ENCODE measurements around the gene RPTOR.

The RPTOR gene

DNA sequence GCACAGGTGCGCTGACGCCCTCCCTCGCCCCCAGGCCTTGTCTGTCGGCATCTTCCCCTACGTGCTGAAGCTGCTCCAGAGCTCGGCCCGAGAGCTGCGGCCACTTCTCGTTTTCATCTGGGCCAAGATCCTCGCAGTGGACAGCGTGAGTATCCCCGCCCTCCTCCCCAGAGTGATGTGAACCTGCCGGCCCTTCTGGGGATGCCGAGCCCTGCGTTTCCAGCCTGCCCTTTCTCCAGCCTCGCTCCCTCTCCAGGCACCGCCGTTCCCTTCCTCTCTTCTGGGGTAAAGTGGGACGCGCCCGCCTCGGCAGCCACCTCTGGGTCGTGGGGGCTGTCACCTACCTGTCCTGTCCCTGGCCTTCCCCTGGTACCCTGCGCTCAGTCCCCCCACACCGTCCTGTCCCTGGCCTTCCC lies 313.1 kb downstream of the RPTOR start:
- DNase-seq = no peak

DNA sequence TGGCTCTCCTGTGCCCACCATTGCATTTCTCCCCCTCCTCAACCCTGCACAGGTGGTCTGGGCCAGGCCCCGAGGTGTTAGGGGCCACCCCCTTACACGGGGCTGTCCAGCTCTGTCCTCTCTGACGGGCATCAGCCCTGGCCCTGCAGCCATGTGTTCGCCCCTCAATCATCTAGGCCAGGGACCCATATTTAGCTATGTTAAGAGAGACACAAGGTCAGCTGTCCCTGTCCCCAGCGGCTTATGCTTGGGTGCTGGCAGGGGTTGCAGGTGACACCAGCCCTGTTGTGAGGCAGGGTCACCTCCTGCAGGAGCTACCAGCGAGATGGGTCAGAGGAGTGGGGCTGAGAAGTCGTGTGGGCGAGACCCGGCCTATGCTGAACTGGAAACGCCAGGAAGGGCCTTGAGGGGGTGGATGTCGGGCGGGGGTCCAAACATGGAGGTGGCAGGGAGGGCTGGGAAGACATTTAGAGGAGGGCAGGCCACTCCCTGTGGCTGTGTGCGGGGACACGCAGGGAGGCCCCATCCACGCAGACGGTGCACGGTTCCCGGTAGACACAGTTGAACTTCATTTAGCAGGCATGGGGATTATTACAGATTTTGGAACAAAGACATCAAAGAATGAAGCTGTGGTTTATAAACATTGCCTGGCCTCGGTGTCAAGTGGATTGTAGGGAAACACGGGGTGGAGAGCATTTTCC lies 313.8 kb downstream of the RPTOR start:
- DNase-seq = no peak

- DNase-seq = peak; percentile 77
Measured at GRCh38 chr17:80859002-80859941, 314.6 kb downstream of the RPTOR start.

- no peak for DNase-seq
Measured at GRCh38 chr17:80860101-80860671, 315.5 kb downstream of the RPTOR start.

DNA sequence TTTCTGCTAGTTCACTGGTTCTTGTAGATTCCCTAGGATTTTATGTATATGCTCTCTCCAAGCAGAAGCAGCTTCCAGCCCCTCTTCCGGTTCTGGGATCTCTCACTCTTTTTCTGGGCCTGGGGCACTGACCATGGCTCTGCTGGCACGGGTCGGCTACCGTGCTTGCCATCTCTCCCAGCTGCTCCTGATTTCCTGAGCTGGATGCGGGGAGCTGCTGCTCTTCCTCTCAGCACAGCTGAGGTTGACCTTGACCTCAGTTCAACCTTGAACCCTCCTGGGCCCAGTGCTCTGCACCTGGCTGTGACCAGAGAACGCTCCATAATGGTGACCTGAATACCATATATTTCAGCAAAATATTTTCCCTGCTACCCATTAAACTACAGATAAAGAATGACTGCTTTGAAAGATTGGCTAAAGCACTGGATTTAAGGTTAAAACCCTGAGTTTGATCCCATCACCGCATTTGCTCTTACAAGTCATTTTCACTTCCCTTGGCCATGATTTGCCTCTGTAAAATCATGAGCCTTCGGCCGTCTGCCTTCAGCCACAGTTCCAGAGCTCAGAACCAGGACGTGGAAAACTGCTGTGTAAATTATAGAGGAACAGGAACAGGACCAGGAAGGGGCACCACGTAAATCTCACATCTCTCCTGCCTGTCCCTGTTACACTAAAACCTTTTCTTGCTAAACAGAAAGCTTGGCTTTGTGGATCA lies 316.2 kb downstream of the RPTOR start:
- DNase-seq = no peak

DNA sequence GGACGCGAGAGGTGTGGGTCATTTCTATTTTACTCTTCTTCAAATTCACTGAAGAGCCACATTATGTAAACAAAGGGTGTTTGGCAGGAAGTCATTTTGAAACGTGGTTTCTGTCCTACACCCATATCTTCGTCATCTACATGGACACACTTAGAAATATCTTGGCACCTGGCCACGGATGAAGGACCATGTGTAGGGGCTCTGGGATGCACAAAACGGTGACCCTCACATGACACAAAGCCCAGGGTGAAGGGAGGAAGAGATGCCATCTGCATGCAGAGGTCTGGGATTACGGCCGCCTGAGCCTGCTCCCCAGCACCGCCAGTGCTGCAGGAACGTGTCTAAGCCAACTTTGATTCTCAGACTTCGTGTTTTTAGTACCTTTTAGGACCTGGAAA lies 316.8 kb downstream of the RPTOR start:
- no peak for DNase-seq

GRCh38 chr17:80861892-80862291 lies 317.3 kb downstream of the RPTOR start:
- no peak for DNase-seq

GRCh38 chr17:80862481-80862961 lies 317.9 kb downstream of the RPTOR start:
- DNase-seq = no peak

DNA sequence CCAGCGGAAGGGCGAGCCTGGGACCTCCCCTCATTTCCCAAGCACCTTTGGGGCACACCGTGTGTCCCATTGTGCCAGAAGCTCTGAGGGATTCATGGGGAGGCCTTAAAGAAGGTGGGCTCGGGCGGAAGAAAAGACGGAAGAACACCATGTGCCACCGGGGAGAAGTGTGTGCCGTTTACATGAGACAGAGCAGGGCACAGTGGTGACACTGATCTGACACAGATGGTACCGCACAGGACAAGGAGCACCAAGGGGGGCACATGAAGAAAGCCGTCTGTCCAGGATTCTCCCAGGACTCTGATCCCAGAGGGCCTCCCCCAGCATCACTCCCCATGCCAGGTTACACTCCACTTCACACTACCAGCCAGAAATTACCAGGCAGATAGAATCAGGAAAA lies 318.3 kb downstream of the RPTOR start:
- DNase-seq = no peak

DNA sequence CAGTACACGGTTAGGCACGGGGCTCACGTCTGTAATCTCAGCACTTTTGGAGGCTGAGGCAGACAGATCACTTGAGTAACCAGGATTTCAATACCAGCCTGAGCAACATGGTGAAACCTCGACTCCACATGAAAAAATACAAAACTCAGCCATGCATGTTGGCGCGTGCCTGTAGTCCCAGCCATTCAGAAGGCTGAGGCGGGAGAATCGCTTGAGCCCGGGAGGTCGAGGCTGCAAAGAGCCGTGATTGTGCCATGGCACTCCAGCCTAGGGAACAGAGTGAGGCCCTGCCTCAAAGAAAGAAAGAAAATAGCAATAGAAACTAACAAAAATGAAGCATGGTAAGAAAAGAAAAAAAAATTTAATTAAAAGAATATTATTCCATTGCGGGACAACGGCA lies 319.0 kb downstream of the RPTOR start:
- no peak for DNase-seq

- no peak for DNase-seq
Measured at GRCh38 chr17:80864751-80865150, 320.1 kb downstream of the RPTOR start.

DNA sequence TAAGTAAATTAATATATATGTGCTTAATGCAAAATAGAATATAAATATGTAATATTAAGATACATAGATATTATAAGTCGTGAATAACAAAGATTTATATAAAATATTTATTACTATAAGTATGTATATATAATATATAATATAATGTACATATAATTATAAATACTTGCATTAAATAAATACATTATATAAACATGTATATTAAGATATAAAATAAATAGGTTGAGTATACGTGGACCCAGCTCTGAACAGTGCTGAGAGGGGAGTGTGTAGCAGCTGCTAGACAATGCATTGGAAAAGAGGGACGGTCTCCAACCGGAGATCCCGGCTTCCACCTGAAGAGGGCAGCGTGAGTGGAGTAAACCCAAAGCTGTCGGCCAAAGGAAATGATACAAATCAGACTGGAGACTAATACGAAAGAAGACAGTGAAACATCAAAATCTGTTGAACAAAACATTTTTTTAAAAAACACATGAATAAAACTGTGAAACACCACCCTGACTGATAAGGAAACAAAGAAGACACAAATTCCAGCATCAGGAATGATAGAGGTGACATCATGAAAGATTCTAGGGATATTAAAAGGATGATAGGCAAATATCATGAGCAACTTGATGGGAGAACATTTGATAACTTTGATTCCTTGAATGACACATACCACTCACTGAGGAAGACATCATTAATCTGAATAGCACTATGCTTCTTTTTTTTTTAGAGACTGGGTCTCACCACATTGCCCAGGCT lies 321.6 kb downstream of the RPTOR start:
- DNase-seq = peak; percentile 42

- no peak for DNase-seq
Measured at GRCh38 chr17:80868022-80868609, 323.5 kb downstream of the RPTOR start.

- no peak for DNase-seq
Measured at GRCh38 chr17:80869481-80870145, 325.0 kb downstream of the RPTOR start.

DNA sequence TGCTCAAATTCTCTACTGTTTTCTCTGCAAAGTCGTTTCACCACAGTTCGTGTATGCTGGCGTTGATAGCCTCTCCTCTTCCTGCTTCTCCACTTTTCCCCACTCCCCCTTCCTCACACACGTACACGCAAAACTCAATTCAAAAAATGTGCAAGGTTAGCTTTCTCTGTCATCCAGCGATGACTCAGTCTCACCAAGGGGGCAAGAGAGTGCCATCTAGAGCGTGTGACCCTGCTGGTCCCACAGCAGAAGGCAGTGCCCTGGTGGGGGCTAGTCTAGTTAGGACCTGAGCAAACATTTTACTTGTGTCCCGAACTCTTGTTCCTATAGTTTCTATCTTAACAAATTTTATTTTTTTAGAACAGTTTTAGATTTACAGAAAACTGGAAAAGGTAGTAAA lies 325.8 kb downstream of the RPTOR start:
- DNase-seq = no peak

- DNase-seq = no peak
Measured at GRCh38 chr17:80871341-80871740, 326.7 kb downstream of the RPTOR start.

DNA sequence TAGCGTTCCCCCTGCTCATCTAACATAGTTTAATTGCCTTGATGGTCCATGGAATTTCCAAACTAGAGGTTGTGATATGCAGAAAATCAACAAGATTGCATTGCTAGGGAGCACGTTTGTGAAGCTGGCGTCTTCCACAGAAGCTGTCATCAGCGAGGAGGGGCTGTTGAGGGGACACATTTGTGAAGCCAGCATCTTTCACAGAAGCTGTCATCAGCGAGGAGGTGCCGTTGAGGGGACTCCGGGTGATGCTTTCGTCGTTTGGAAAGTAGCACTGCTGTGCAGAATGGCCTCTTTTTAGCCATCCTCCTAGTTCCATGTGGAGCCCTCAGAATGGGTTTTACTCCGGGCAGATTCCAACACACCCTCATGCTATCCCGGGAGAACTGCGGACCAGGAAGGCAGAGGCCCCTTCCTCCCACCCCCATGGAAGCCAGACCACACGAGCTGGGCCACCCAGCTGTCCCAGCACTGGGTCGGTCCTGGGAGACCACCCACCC lies 327.4 kb downstream of the RPTOR start:
- no peak for DNase-seq

- DNase-seq = no peak
Measured at GRCh38 chr17:80872501-80873306, 328.1 kb downstream of the RPTOR start.

GRCh38 chr17:80873307-80873951 lies 328.8 kb downstream of the RPTOR start:
- DNase-seq = no peak
